Hematopoietic multipotent progenitor cell treated with erythropoietin and hydrocortisone succinate and interleukin-3 and kit ligand, for 15 days (in vitro differentiated cells): ENCODE results near the gene MAPK8IP2.
"Not testable (repeated sequence)": the region's sequence is repeated elsewhere in the genome, so short reads cannot be mapped to it uniquely, and the experiment has no call there.

Experiments used
- DNase-seq: peaks from one replicate; pipeline ENCODE4 v3.0.0-alpha.2; 2015; ENCODE audit warnings: low spot score

The MAPK8IP2 gene

DNA sequence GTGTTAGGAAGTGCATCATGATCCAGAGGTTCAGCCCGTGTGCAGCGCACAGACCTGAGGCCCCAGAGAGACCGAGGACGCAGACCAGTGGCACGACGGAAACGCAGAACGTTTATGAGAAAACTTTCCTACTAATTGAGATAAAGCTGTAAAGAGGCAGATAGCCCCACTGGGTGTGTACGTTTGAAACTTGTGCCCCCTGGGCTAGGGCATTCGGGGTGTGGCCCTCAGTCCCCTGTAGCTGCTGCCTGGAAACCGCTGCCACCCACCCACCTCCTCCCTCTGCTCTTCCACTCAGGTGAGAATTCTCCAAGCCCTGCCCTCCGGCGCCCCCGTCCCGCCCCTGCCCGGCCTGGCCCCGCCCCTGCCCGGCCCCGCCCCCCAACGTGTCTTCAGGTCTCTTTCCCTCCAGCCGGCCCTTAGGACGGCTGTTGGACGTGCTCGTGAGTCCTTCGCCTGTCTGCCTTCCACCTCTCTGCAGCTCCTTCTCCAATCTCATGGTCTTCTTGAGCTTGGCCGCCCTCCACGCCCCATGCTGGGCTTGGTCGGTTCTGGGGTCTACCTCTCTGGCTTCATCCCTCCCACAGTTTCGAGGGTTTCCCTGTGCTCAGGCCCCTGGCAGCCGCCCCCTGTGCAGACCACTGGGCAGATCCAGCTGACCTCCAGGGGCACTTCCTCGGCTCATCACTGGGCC is 12.1 kb downstream of the MAPK8IP2 start:
- no peak for DNase-seq

DNA sequence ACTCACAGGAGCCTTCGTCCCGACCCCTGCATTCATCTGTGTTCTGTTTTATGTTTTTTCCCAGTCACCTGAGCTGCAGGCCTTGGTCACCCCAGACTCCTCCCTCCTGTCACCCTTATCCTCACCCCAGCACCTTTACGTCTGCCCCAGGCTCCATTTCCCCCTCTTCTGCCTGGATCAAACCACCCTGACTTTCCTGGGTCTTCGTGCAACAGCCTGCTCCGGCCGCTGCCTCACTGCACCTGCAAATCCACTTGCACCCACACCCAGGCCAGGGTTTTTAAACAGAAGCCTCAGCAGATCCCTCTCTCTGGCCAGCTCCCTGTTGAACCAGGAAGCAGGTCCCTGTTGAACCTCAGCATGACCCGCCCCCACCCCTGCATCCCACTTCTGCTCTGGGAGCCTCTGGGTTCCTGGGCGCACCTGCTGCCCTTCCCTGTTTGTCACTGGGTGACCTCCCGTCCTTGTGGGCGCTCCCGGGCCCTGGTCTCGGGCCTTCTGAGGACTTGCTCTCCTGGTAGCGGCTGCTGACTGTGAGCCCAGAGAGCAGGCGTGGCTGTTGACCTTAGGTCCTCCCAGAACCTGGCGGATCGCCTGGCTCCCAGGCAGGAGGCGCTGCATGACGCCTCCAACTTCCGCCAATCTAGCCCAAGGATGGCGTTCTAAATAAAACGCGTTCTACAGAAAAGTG is 12.8 kb downstream of the MAPK8IP2 start:
- DNase-seq, result no peak

DNA sequence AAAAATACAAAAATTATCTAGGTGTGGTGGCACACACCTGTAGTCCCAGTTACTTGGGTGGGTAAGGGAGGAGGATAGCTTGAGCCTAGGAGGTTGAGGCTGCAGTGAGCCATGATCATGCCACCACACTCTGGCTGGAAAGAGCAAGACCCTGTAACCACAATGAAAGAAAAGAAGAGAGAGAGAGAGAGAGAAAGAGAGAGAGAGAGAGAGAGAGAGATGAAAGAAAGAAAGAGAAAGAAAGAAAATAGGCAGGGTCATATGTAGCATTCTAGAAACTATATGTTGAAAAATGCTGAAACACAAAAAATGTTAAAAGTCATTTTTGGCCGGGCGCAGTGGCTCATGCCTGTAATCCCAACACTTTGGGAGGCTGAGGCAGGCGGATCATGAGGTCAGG is 13.7 kb downstream of the MAPK8IP2 start:
- DNase-seq, result not testable (repeated sequence)

DNA sequence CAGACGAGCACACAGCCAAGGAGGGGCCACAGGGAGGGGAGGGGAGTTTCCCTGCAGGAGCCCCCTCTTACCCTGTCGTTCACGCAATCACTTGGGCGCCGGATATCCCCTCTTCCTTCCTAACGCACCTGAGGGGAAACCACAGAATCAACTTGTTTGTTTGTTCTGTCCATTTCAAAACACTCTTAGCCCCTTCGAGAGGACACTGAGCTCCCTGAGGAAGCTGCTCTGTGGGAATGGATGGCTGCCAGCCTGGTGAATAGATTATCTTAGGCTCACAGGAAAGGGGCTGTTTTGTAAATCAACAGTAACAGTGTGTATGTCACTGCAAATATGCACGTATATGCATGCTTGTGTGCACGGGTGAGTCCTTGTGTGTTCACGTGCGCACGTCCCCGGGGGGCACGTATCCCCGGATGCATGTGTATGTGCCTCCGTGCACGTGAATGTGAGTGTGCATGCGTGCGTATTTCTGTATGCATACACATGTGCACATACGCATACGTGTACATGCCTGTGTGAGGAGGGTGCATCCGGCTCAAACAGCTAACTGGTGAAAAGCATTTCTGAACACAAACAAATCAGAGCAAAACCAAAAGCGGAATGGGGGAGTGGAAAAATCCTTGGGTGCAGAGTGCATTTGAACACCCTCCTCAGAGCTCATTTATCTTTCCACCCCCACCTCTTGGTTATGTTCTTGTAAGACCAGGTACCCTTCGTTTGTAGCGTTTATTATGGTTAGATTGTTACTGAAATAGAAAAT is 20.2 kb downstream of the MAPK8IP2 start:
- DNase-seq, result no peak

DNA sequence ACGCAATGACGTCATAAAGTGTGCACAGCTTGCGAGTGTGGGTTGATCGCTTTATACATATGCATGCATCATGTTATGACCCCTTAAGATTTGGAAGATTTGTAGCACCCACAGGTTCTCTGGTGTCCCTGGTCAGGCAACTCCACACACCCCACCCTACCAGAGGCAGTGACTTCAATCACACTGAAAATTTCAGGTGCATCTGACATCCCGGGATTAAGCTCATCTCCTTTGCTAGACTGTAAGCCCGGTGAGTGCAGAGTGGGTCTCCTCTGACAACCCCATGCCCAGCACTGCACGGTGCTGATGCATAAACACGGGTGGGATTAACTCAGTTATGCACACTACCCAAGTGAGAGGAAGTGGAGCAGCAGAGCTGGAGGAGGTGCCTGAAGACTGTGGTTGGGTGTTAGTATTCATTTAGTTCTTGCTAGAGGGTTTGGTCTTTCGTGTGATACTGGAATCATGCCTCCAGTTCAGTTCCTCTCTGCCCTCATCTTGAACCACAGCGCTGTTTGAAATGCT is 20.8 kb downstream of the MAPK8IP2 start:
- DNase-seq, result no peak

DNA sequence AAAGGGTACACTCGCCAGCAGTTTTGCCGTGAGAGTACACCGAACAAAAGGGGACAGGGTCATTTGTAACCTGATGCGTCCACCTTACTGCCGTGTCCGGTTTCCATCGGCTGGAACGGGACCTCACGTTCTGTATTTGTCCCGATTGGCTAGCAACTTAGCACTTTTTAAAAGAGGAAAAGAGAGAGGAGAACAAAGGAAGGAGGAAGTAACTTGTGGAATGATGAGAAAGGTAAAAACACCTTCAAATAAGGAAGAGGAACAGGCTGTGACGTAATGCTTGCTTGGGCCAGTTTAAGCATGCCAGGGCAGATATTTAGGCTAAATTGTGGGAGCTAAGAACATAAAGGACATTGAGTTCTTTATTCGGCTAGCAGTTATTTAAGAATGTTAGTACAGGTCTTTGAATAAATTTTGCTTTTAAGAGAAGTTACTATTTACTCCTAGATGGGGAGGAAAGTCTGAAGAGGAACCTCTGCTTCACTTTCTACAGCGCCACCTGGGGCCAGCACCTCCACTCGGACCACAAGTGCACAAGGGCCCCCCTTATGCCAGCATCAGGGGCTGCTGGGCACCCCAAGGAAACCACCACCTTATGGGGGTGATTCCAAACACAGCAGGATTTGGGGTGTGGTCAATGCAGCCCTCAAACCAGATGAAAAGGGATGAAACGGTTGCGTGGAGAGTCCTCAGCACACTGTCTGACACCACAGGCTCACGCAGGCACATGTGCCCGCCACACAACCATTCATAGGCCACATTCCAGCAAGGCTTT is 21.5 kb downstream of the MAPK8IP2 start:
- no peak for DNase-seq

DNA sequence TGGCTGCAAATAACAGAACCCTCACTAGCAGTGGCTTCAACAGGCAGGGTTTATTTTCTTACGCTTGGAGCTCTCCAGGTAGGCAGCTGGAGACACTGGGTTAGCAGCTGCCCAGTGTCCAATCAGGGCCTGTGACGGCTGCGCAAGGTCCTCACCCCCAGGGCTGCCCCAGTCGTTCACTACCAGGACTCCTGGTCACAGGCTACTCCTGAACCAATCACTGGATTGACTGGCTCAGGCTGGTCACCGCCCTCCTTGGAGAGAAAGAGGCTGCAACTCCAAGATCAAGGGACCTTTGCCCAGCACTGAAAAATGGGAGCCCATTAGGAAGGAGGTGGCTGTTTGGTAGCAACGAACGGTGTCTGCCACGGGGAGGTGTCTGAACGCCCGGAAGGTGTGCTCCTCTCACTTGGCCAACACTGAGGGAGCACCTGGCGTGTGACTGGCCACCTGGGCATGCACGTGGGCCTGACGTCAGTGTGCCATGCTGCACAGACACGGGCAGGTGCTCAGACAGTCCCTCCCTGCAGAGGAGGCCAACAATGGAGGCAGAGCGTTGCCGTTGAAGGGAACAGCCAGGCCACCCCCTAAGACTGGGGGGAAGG is 22.2 kb downstream of the MAPK8IP2 start:
- no peak for DNase-seq

DNA sequence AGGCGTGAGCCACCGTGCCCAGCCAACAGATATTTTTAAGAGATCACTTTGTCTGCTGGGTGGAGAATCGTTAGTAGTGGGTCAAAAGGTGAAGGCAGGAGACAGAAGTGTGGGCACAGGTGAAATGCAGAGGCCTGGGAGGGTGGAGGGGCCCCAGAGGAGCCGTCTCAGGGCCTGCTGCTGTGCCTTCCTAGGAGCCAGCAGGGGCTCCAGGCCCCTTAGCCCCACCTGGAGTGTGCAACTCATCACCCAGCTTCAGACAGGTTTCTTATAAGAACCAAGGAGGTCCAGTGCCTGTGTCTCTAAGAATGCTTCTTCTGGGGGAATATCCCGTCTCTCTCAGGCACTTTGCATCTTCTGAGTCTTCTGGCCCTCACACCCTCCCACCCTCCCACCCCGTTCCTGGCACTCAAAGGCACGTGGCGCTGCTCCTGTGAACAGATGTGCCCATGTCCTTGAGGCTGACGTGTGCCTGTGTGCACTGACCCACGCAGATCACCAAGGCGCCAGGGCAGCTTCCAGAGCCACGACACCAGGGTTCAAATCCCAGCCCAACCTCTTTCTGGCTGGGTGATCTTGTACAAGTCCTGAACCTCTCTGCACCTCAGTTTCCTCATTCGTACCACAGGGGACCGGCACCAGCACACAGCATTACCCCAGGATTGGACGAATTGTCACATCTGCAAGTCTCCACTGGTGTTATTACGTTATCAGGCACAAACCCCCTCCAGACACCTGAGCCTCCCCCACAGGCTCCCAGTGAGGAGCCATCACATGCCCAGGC is 23.9 kb downstream of the MAPK8IP2 start:
- no peak for DNase-seq

DNA sequence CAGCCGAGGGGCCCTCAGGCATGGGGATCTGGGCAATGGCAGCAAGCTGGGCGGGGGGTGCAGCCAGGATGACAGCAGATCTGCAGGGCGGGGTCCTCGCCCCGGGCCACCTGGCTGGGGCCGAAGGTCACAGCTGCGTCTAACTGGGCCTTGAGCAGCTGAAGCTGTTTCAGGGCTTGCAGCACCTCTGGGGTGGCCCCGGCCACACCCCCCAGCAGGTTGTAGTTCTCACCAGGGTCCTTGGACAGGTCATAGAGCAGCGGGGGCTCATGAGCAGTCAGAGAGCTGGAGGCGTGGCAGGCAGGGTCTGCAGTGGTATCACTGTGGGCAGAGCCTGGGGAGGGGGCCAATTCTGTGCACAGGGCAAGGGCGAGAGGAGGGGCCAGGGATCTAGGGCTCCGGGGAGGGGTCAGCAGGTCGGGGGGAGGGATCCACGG is 24.6 kb downstream of the MAPK8IP2 start:
- no peak for DNase-seq

DNA sequence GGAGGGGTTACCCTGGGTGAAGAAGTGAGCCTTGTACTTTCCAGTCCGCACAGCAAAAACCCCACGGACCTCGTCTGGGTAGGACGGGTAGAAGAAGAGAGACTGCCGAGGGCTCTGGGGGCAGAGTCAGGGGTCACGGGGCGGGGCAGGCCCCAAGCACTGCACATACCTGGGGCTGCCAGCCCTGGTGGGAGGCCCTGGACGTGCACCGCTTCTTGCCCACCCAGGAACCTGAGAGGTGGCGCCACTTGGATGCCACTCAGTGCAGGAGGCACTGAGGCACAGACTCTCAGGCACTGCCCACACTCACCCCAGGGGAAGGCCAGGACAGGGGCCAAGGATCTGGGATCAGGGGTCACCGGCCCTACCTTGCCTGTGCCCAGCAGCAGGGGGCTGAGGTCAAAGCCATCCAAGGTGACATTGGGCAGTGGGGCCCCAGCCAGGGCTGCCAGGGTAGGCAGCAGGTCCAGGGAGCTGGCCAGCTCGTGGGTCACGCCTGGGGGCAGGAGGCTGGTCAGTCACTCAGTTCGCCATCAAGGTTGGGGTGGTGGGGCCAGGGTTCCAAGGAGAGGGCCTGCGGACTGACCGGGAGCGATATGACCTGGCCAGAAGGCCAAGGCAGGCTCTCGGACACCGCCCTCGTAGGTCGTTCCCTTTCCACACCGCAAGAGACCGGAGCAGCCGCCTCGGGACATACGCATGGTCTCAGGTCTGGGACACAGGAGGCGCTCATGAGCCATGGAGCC is 25.1 kb downstream of the MAPK8IP2 start:
- no peak for DNase-seq

DNA sequence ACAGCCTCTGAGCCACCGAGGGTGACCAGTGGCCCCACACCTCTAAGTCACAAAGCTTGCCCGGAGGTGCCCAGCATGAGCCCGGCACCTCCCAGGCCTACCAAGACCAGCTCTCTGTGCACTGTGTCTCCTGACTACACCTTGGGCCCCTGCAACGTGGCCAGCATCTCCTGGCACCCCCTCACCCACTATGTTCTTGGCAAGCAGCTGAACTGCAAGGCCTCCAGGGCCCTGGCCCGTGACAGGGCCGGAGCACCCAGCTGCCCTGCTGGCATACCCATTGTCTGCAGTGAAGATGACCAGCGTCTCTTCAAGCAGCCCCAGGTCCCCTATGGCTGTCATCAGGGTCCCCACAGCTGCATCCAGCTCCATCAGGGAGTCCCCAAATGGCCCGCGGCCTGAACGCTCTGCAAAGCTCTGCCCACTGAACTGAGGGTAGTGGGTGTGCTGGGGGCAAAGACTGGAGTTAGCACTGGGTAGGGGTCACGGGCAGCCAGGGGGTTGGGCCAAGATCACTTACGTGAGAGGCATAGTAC is 25.8 kb downstream of the MAPK8IP2 start:
- DNase-seq, result no peak

DNA sequence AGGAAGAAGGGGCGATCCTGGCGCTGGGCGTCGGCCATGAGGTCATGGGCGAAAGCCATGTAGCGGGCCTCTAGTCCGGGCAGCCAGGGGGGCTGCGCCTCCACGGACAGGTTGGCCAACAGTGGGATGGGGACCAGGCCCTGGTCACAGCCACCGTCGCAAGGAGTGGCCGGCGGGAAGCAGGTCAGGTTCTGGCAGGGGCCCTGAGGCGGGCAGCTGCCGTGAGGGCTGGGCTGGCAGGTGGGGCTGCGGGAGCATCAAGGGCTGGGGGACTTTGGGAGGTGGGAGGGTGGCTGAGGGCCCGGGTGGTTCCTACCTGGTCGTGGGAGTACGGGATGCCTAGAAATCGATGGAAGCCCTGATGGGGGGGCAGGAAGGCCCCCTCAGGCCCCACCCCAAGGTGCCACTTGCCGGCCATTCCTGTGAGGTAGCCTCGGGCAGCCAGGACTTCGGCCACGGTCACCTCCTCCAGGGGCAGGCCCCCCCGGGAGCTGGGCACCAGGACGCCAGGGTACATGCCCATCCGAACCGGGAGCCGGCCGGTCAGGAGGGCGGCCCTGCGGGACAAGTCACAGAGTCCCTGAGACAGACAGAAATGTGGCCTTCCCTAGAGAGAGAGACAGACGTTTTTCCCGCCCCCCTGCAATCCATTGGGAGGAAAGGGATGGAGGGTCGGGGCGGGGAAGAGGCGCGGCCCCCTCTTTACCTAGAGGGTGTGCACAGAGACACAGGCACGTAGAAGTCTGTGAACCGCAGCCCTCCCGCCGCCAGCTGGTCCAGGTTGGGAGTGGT is 26.5 kb downstream of the MAPK8IP2 start:
- no peak for DNase-seq

DNA sequence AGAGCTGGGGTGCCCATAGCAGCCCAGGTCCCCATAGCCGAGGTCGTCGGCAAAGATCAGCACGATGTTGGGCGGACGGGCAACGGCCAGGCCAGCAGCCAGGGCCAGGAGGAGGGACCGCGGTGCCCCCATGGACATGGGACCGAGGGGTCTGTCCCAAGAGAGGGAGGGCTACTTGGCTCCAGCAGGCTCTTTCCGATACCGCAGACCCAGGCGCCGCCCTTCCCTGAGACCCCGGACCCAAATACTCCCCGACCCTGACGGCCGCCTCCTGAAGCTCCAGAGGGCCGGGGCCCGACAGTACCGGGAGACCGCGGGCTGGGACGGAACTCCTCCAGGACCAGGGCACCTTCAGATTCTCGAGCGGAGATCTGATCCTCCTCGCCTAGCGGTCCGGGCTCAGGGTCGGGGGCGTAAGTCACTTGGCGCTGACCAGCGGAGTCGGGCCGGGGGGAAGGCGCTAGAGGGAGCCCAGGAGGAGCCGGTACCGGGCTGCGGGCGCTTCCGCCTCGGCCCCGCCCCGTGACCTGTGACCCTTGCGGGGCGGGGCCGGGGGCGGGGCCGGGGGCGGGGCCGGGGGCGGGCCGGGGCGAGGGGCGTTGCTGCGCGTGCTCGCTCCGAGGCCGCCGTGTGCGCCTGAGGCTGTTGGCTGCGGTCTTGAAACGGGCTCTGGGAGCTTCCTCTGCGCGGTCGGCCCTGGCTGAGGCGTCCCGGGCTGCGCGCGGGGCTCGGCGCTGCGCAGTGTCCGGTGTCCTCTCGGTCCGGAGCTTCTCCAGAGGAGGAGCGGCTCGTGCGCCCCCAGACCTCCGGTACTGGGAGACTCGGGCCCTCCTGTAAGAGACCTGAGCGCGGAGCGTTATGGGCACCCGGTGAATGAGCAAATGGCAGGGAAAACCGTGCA is 27.3 kb downstream of the MAPK8IP2 start, which contains the start of gene ARSA:
ARSA (minus strand) TSS at position 511 of the 901 bp plus-strand sequence; CDS start at position 138, 373 bp downstream.
- DNase-seq, result peak; percentile 79

DNA sequence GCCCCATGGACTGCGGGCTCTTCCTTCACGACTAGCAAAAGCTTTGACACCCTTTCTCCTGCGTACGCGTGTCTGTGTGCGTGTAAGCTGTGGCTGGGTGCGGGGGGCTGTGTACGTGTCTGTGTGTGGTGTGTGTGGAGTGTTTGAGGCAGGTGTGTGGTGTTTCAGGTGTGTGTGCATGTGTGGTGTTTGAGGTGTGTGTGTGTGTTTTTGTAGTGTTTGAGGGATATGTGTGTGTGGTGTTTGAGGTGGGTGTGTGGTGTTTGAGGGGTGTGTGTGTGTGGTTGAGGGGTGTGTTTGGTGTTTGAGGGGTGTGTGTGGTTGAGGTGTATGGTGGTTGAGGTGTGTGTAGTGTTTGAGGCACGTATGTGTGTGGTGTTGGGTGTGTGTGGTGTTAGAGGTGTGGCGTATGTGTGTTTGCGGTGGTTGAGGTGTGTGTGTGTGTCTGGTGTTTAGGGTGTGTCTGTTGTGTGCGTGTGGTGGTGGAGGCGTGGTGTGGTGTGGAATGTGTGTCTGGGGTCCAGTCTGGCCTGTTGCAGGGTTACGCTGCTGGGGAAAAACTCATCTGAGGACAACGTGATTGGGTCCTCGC is 28.0 kb downstream of the MAPK8IP2 start:
- no peak for DNase-seq

DNA sequence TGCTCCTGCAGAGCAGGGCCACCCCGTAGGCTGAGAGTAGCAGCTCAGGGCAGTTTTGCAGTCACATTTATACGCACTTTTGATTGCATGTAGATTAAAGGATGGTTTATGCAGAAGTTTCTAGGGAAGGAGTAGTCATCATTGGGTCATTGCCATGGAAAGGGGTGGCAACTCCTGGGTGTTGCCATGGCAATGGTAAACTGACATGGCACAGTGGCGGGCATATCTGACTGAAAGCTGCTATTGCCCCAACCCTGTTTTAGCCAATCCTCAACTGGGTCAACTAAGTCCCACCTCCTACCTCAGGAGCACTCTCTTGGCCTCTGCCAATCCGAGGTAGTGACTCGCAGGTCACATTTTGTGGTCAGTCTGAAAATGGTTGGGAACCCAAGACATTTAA is 29.8 kb downstream of the MAPK8IP2 start:
- DNase-seq, result peak; percentile 32

DNA sequence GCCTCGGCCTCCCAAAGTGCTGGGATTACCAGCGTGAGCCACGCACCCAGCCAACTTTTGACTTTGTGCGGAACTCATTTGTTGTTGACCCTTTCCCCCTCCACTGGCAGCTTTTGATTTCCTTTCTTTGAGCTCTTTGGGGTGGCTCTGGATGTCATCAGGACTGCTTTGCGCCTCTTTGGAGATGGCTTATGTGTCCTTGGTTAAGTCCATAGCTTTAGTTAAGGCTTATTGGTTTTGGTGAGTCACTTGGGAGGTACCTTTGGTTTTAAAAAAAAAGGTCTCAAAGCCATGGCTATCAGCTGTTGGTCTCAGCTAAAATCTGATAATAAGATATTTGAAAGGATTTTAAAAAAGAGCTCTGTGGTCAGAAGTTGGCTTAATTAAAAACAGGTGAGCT is 32.5 kb downstream of the MAPK8IP2 start:
- DNase-seq, result no peak

DNA sequence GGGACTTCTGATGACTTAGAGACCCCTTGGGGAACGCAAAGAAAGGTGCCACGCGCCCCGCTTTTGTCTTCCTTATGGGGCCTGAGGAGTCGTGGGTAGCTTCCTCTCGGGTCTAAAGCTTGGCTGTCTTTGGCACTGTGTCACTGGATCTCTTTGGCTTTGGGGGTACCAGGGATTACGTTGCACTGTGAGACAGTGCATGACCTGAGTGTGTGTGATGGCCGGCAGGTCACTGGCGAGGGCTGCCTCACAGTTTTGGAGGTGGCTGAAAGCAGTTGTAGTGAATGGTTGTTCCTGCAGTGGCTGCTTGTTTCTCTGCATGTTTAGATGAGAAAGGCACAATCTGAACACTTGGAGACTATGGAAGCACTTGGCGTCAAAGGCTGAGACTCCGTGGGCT is 33.2 kb downstream of the MAPK8IP2 start:
- no peak for DNase-seq
